ENCODE data around the gene MSANTD3. TPM values are rescaled to one million over a fixed set of nuclear protein-coding genes. Genes with fewer than 3 reads are reported as not detected.

MSANTD3 gene
- total and polyA plus RNA-seq, 4 donors: 4.3 to 7.4 (median 6.6) TPM

- Histone ChIP-seq H3K4me3 (ENCODE audit: low read depth in 1 of 3, low read length in 3 of 3) (no peak overlapping the region), H3K27me3 (ENCODE audit: control insufficient read depth in 4 of 4, insufficient read depth in 4 of 4, low read length in 3 of 4) (no peaks in the 10 kb centered on the region), H3K36me3 (ENCODE audit: control insufficient read depth in 4 of 4, insufficient read depth in 3 of 4, low read depth in 1 of 4, low read length in 3 of 4) (no peaks in the 10 kb centered on the region), H3K27ac (ENCODE audit: low read depth in 1 of 2, low read length in 2 of 2) (no peak overlapping the region), H3K4me1 (ENCODE audit: control insufficient read depth in 4 of 4, insufficient read depth in 4 of 4, low read length in 3 of 4) (no peaks in the 10 kb centered on the region), H3K9ac (ENCODE audit: low read depth in 1 of 2, low read length in 2 of 2) (no peak overlapping the region), H3K9me3 (ENCODE audit: control insufficient read depth in 4 of 4, low read length in 3 of 4) (no peaks in the 10 kb centered on the region)
- 77% methylated on average over 1 of the region's 1 CpG for WGBS
- DNase-seq (ENCODE audit: low spot score): no peak
- TF ChIP-seq NR2F2 (IDR thresholded peaks at IDR 0.05): no peak
- TF ChIP-seq GABPA (IDR thresholded peaks at IDR 0.05 in 1 of 2, conservative IDR thresholded peaks at IDR 0.05 in 1 of 2): no peak
- TF ChIP-seq JUND (IDR thresholded peaks at IDR 0.05): no peak
- no peak for TF ChIP-seq CTCF (IDR thresholded peaks at IDR 0.05; ENCODE audit: low read depth, low read length, missing input control)
- TF ChIP-seq YY1 (IDR thresholded peaks at IDR 0.05): no peak
- TF ChIP-seq SP1 (IDR thresholded peaks at IDR 0.05): no peak
- TF ChIP-seq, protein P1, sequence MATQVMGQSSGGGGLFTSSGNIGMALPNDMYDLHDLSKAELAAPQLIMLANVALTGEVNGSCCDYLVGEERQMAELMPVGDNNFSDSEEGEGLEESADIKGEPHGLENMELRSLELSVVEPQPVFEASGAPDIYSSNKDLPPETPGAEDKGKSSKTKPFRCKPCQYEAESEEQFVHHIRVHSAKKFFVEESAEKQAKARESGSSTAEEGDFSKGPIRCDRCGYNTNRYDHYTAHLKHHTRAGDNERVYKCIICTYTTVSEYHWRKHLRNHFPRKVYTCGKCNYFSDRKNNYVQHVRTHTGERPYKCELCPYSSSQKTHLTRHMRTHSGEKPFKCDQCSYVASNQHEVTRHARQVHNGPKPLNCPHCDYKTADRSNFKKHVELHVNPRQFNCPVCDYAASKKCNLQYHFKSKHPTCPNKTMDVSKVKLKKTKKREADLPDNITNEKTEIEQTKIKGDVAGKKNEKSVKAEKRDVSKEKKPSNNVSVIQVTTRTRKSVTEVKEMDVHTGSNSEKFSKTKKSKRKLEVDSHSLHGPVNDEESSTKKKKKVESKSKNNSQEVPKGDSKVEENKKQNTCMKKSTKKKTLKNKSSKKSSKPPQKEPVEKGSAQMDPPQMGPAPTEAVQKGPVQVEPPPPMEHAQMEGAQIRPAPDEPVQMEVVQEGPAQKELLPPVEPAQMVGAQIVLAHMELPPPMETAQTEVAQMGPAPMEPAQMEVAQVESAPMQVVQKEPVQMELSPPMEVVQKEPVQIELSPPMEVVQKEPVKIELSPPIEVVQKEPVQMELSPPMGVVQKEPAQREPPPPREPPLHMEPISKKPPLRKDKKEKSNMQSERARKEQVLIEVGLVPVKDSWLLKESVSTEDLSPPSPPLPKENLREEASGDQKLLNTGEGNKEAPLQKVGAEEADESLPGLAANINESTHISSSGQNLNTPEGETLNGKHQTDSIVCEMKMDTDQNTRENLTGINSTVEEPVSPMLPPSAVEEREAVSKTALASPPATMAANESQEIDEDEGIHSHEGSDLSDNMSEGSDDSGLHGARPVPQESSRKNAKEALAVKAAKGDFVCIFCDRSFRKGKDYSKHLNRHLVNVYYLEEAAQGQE (IDR thresholded peaks at IDR 0.05): no peak
- TF ChIP-seq RAD21 (IDR thresholded peaks at IDR 0.05): no peak
- TF ChIP-seq RXRA (IDR thresholded peaks at IDR 0.05): no peak
- no peak for TF ChIP-seq FOXA1 (IDR thresholded peaks at IDR 0.05)
- no peak for TF ChIP-seq ATF3 (IDR thresholded peaks at IDR 0.05)
- TF ChIP-seq, protein P2, sequence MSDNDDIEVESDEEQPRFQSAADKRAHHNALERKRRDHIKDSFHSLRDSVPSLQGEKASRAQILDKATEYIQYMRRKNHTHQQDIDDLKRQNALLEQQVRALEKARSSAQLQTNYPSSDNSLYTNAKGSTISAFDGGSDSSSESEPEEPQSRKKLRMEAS (IDR thresholded peaks at IDR 0.05): no peak
- TF ChIP-seq HNF4G (IDR thresholded peaks at IDR 0.05): no peak
- TF ChIP-seq EGR1 (IDR thresholded peaks at IDR 0.05; ENCODE audit: low read depth in 2 of 2): no peak
- TF ChIP-seq TAF1 (conservative IDR thresholded peaks at IDR 0.05): no peak
These were observed 58.3 kb downstream of the MSANTD3 start for GRCh38 chr9:100485196-100485595.

DNA sequence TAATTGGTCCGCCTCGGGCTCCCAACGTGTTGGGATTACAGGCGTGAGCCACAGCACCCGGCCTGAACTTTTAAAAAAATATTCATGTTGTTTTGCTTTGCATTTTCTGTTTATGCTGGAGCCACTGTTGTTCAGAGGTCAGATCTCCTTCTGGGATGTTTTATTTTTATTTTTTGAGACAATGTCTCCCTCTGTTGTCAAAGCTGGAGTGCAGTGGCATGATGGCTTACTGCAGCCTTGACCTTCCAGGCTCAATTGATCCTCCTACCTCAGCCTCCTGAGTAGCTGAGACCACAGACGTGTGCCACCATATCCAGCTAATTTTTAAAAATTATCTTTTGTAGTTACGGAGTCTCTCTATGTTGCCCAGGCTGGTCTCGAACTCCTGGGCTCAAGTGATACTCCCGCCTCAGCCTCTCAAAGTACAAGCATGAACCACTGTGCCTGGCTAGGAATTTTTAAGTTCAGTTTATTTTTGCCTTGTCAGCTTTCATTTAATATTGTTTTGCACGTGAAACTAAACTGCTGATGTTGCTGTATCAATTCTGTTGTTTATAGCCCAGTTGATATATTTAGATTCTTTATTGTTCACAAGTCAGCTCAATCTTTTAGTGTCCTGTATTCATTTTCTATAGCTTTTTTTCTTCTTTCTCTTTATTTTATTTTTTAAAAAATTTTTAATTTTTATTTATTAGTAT, 59.7 kb downstream of the MSANTD3 start:
- Histone ChIP-seq H3K9ac (ENCODE audit: low read depth in 1 of 2, low read length in 2 of 2) (no peak overlapping the region), H3K27ac (ENCODE audit: low read depth in 1 of 2, low read length in 2 of 2) (no peak overlapping the region), H3K4me3 (ENCODE audit: low read depth in 1 of 3, low read length in 3 of 3) (no peak overlapping the region), H3K36me3 (ENCODE audit: control insufficient read depth in 4 of 4, insufficient read depth in 3 of 4, low read depth in 1 of 4, low read length in 3 of 4) (no peaks in the 10 kb centered on the region), H3K4me1 (ENCODE audit: control insufficient read depth in 4 of 4, insufficient read depth in 4 of 4, low read length in 3 of 4) (no peaks in the 10 kb centered on the region), H3K9me3 (ENCODE audit: control insufficient read depth in 4 of 4, low read length in 3 of 4) (no peaks in the 10 kb centered on the region), H3K27me3 (ENCODE audit: control insufficient read depth in 4 of 4, insufficient read depth in 4 of 4, low read length in 3 of 4) (no peaks in the 10 kb centered on the region)
- no peak for TF ChIP-seq HNF4A (conservative IDR thresholded peaks at IDR 0.05)
- TF ChIP-seq FOXA1 (IDR thresholded peaks at IDR 0.05): no peak
- TF ChIP-seq, protein P3, sequence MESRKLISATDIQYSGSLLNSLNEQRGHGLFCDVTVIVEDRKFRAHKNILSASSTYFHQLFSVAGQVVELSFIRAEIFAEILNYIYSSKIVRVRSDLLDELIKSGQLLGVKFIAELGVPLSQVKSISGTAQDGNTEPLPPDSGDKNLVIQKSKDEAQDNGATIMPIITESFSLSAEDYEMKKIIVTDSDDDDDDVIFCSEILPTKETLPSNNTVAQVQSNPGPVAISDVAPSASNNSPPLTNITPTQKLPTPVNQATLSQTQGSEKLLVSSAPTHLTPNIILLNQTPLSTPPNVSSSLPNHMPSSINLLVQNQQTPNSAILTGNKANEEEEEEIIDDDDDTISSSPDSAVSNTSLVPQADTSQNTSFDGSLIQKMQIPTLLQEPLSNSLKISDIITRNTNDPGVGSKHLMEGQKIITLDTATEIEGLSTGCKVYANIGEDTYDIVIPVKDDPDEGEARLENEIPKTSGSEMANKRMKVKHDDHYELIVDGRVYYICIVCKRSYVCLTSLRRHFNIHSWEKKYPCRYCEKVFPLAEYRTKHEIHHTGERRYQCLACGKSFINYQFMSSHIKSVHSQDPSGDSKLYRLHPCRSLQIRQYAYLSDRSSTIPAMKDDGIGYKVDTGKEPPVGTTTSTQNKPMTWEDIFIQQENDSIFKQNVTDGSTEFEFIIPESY (IDR thresholded peaks at IDR 0.05): no peak
- TF ChIP-seq RXRA (IDR thresholded peaks at IDR 0.05): no peak
- TF ChIP-seq, protein P1 (IDR thresholded peaks at IDR 0.05): no peak
- no peak for TF ChIP-seq TAF1 (conservative IDR thresholded peaks at IDR 0.05)
- no peak for TF ChIP-seq FOXA2 (IDR thresholded peaks at IDR 0.05)
- no peak for TF ChIP-seq GABPA (IDR thresholded peaks at IDR 0.05 in 1 of 2, conservative IDR thresholded peaks at IDR 0.05 in 1 of 2)
- TF ChIP-seq HNF4G (IDR thresholded peaks at IDR 0.05): no peak
- TF ChIP-seq RAD21 (IDR thresholded peaks at IDR 0.05): no peak
- TF ChIP-seq, protein P2 (IDR thresholded peaks at IDR 0.05): no peak
- no peak for TF ChIP-seq YY1 (IDR thresholded peaks at IDR 0.05)
- no peak for TF ChIP-seq ATF3 (IDR thresholded peaks at IDR 0.05)
- WGBS: 79% methylated on average over 10 of the region's 10 CpGs
- DNase-seq (ENCODE audit: low spot score): no peak
